Endothelial cell of umbilical vein (primary cell): ENCODE results near the gene C5. TPM values are rescaled to one million over a fixed set of nuclear protein-coding genes. Genes with fewer than 3 reads are reported as not detected.

ENCODE experiments used
- BruUV-seq: library from RNA; stranded (reverse); fragments of 400-500 nt; replicated peaks from 2 replicates; lab custom pipeline; 2021; lab: Mats Ljungman, UMichigan
- CTCF ChIA-PET: fragments of 300-600, 350-600 bp; sonication (Branson Sonifier 250); formaldehyde crosslinking; loops from one replicate; lab custom pipeline; 2021; ENCODE audit warnings: antibody characterized with exemption, inconsistent platforms; lab: Charles Lee
- POLR2A ChIA-PET: fragments of 300-600, 350-600 bp; sonication (Branson Sonifier 250); formaldehyde crosslinking; loops from one replicate; lab custom pipeline; 2021; ENCODE audit warnings: antibody characterized with exemption, inconsistent platforms; lab: Charles Lee
- DNase-seq: peaks from one replicate; pipeline ENCODE4 v3.0.0-alpha.2; 2011; ENCODE audit warnings: low read depth, low spot score
- FAIRE-seq: peaks from 2 replicates; lab custom pipeline; 2011; peaks lifted over from hg19 to GRCh38; lab: Jason Lieb, UNC
- H2AFZ ChIP-seq: 2 replicates; pipeline ENCODE4 v1.6.0; 2012; ENCODE audit warnings: low read depth, low read length, control low read depth, inconsistent platforms
- H3K27ac ChIP-seq: 2 replicates; pipeline ENCODE4 v1.5.1; 2011; ENCODE audit warnings: low read depth, mild to moderate bottlenecking, control low read depth, low read length, moderate library complexity; ENCODE audit not compliant: insufficient read depth
- H3K27me3 ChIP-seq, 2 experiments: 2 replicates each; pipeline versions ENCODE4 v1.6.0 to v1.6.1; 2011; ENCODE audit warnings: low read length in 2 of 2, mixed read lengths in 1 of 2; ENCODE audit not compliant: control insufficient read depth in 2 of 2, insufficient read depth in 2 of 2
- H3K36me3 ChIP-seq, 2 experiments: 2 replicates in 1 of 2; 3 replicates in 1 of 2; pipeline ENCODE4 v1.5.1; 2011; ENCODE audit warnings: low read length in 2 of 2, mild to moderate bottlenecking in 1 of 2, moderate library complexity in 1 of 2; ENCODE audit not compliant: control insufficient read depth in 2 of 2, insufficient read depth in 2 of 2; ENCODE audit errors: extremely low read depth in 1 of 2
- H3K4me1 ChIP-seq: 3 replicates; pipeline ENCODE4 v1.5.1; 2011; ENCODE audit warnings: mild to moderate bottlenecking, low read length; ENCODE audit not compliant: control insufficient read depth, insufficient read depth; ENCODE audit errors: extremely low read depth
- H3K4me2 ChIP-seq: 2 replicates; pipeline ENCODE4 v1.6.1; 2011; ENCODE audit warnings: low read length, control low read depth, mixed read lengths; ENCODE audit not compliant: insufficient read depth
- H3K4me3 ChIP-seq, 3 experiments: fragments of 200-600 bp in 1 of 3; sonication (generic), shearing (Covaris generic) in 1 of 3; replicated peaks in 1 of 3; 2 replicates each; pipeline ENCODE4 v1.5.1; 2011 to 2016; ENCODE audit warnings: control low read depth in 3 of 3, low read length in 3 of 3, mild to moderate bottlenecking in 2 of 3, inconsistent platforms in 1 of 3, low read depth in 1 of 3, moderate library complexity in 1 of 3; ENCODE audit not compliant: insufficient read depth in 1 of 3
- H3K79me2 ChIP-seq: 2 replicates; pipeline ENCODE4 v1.6.0; 2012; ENCODE audit warnings: low read length, inconsistent platforms; ENCODE audit not compliant: control insufficient read depth, insufficient read depth
- H3K9ac ChIP-seq: replicated peaks from 2 replicates; pipeline ENCODE3; 2011; ENCODE audit warnings: low read length, control low read depth; ENCODE audit not compliant: insufficient read depth; ENCODE audit errors: extremely low read depth
- H3K9me1 ChIP-seq: replicated peaks from 3 replicates; pipeline ENCODE4 v1.6.0; 2011; ENCODE audit warnings: mild to moderate bottlenecking, low read length; ENCODE audit not compliant: control insufficient read depth, insufficient read depth; ENCODE audit errors: extremely low read depth
- H3K9me3 ChIP-seq: replicated peaks from 2 replicates; pipeline ENCODE4 v1.5.1; 2012; ENCODE audit warnings: low read length, inconsistent platforms; ENCODE audit not compliant: control insufficient read depth, insufficient read depth
- H4K20me1 ChIP-seq: replicated peaks from 2 replicates; pipeline ENCODE3; 2011; ENCODE audit warnings: mild to moderate bottlenecking, low read length; ENCODE audit not compliant: control insufficient read depth, insufficient read depth; ENCODE audit errors: extremely low read depth
- CTCF ChIP-seq, 2 donors: IDR thresholded peaks; 1 replicate in 1 of 2; 2 replicates in 1 of 2; pipeline ENCODE4 v1.5.1; 2011; ENCODE audit warnings: low read length in 2 of 2, mild to moderate bottlenecking in 2 of 2, moderate library complexity in 2 of 2, control low read depth in 1 of 2, inconsistent platforms in 1 of 2, low read depth in 1 of 2; ENCODE audit not compliant: insufficient read depth in 1 of 2; ENCODE audit errors: extremely low read depth in 1 of 2
- FOS ChIP-seq: IDR thresholded peaks from 2 replicates; pipeline ENCODE4 v1.6.1; 2011; ENCODE audit warnings: mild to moderate bottlenecking, low read length, moderate library complexity, borderline replicate concordance; ENCODE audit not compliant: insufficient read depth
- POLR2AphosphoS5 ChIP-seq: IDR thresholded peaks from 2 replicates; pipeline ENCODE4 v1.6.1; 2012; ENCODE audit warnings: low read depth, mild to moderate bottlenecking, control low read depth, low read length, moderate library complexity; ENCODE audit not compliant: insufficient read depth
- dilution Hi-C: fragments of 300-500 bp; cut with MboI; formaldehyde crosslinking; loops from one replicate; pipeline ENCODE4 v1.15.0; 2019; ENCODE audit warnings: low sequenced_read_pairs; ENCODE audit not compliant: extremely low pct_ligation_motif_present
- intact Hi-C: fragments of 100-400 bp; cut with micrococcal nuclease; formaldehyde crosslinking; loops from one replicate; pipeline ENCODE4 v1.10.0; 2022
- polyA plus RNA-seq, 4 experiments: library from polyadenylated mRNA; depleted of rRNA in 3 of 4; stranded (reverse) in 3 of 4; unstranded in 1 of 4; fragments of >200 nt; gene quantifications; 2 replicates each; pipeline versions ENCODE4 v1.2.1 to v1.2.3, GENCODE V29; 2011 to 2012; ENCODE audit warnings: missing spikeins in 1 of 4
- total RNA-seq: library from RNA; stranded (reverse); gene quantifications from 2 replicates; pipeline ENCODE4 v1.2.3, GENCODE V29; 2021

The C5 gene
- total and polyA plus RNA-seq, 2 donors (not counting 3 experiments of a cell fraction or from before 2014, with no cell fraction given): 0.79 to 1.6 TPM

DNA sequence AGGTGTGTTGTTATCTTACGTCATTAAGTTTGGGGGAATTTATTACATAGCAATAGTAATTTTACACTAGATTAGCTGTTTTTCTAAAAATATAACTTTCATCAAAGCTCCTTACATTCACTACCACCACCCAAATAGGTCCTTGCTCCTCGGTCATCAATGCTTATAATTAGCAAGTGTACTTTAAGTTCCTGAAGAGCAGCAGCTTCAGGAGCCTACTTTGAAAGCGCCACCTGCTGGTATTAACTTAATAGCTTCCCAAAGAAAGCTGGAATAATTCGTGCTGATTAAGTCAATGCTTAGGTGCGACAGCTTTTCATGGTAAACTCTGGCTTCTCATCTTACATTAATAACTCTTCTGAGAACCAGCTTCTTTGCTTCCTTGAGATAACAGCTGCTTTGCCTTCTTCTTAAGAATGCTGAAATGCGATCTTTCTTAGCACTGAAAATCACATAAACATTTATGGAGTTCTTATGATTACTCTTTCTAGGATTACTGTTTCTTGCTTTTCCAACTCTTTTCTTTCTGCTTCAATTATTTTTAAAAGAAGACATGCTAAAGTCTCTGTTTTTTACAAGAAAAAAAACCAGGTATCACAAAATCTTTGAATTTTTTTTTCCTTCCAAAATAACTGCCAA is 10.0 kb upstream of the C5 start:
- intact Hi-C loops: loop anchor here (1.0 to 5.0 kb wide), 4 partner anchors 75 to 438 kb away; no protein-coding TSS in a partner anchor
- ChIA-PET CTCF (interaction anchor here (0.6 to 9.1 kb wide), 54 partner anchors 9 to 449 kb away, joined by 3 to 305 read pairs (median 4); partner anchors contain the start of genes C5, CNTRL, FBXW2 and PHF19), POLR2A (interaction anchor here (1.0 kb wide), 1 partner anchor 165 kb away, joined by 3 read pairs; no protein-coding TSS in a partner anchor)
- Histone ChIP-seq H3K79me2 (no peaks in the 10 kb centered on the region), H3K9ac (no peak overlapping the region), H3K27ac (no peak overlapping the region), H3K4me2 (no peak overlapping the region), H4K20me1 (no peaks in the 10 kb centered on the region), H3K36me3 (no peaks in the 10 kb centered on the region), H3K4me1 (peaks cover 27% of the 10 kb centered on the region), H3K9me3 (no peaks in the 10 kb centered on the region), H3K9me1 (no peaks in the 10 kb centered on the region), H2AFZ (peak overlapping the region; percentile 33), H3K4me3 (no peak overlapping the region), H3K27me3 (no peaks in the 10 kb centered on the region)
- dilution Hi-C loops: no loop called here
- peak; percentile 80 for DNase-seq
- no TSS peak for BruUV-seq
- TF ChIP-seq FOS: no peak
- no peak for TF ChIP-seq POLR2AphosphoS5
- TF ChIP-seq CTCF (IDR thresholded peaks at IDR 0.05; ENCODE audit: extremely low read depth in 1 of 2, insufficient read depth in 1 of 2, low read depth in 1 of 2, low read length in 2 of 2): peak; percentile 60 to 63
- FAIRE-seq: peak; percentile 77
